DOHH2 (cell line): ENCODE measurements around the gene IQGAP1.

Experiments used
- H3F3A ChIP-seq: fragments of 200-600 bp; sonication (generic), shearing (Covaris generic); 2 replicates; pipeline ENCODE4 v1.6.0; 2016; ENCODE audit warnings: antibody characterized with exemption, mild to moderate bottlenecking; ENCODE audit not compliant: control insufficient read depth, insufficient read depth
- H3K27ac ChIP-seq: fragments of 200-600 bp; sonication (generic); 2 replicates; pipeline ENCODE4 v1.5.1; 2014; ENCODE audit warnings: low read depth, mild to moderate bottlenecking, low read length, moderate library complexity
- H3K27me3 ChIP-seq: fragments of 200-600 bp; sonication (generic); 2 replicates; pipeline ENCODE4 v1.6.1; 2014; ENCODE audit warnings: mild to moderate bottlenecking, low read length, mixed read lengths; ENCODE audit not compliant: control insufficient read depth
- H3K36me3 ChIP-seq: fragments of 200-600 bp; sonication (generic); 2 replicates; pipeline ENCODE4 v1.6.1; 2014; ENCODE audit warnings: mild to moderate bottlenecking, low read length, moderate library complexity, mixed read lengths; ENCODE audit not compliant: control insufficient read depth
- H3K4me1 ChIP-seq: fragments of 200-600 bp; sonication (generic); 2 replicates; pipeline ENCODE4 v1.6.1; 2014; ENCODE audit warnings: mild to moderate bottlenecking, low read length, mixed read lengths; ENCODE audit not compliant: control insufficient read depth
- H3K4me2 ChIP-seq: fragments of 200-600 bp; sonication (generic); 2 replicates; pipeline ENCODE4 v1.6.0; 2014; ENCODE audit warnings: mild to moderate bottlenecking, low read length, moderate library complexity
- H3K4me3 ChIP-seq: fragments of 200-600 bp; sonication (generic); 2 replicates; pipeline ENCODE4 v1.5.1; 2014; ENCODE audit warnings: mild to moderate bottlenecking, low read length, mixed read lengths
- H3K79me2 ChIP-seq: fragments of 200-600 bp; sonication (generic); 2 replicates; pipeline ENCODE4 v1.6.1; 2014; ENCODE audit warnings: mild to moderate bottlenecking, low read length, mixed read lengths; ENCODE audit not compliant: control insufficient read depth
- H3K9me2 ChIP-seq: fragments of 200-600 bp; sonication (generic); replicated peaks from 2 replicates; pipeline ENCODE4 v1.6.1; 2014; ENCODE audit warnings: mild to moderate bottlenecking, low read length, mixed read lengths; ENCODE audit not compliant: control insufficient read depth
- H3K9me3 ChIP-seq: fragments of 200-600 bp; sonication (generic); 2 replicates; pipeline ENCODE4 v1.6.1; 2014; ENCODE audit warnings: antibody characterized with exemption, low read length, mixed read lengths; ENCODE audit not compliant: control insufficient read depth, insufficient read depth
- H4K20me1 ChIP-seq: fragments of 200-600 bp; sonication (generic); 2 replicates; pipeline ENCODE4 v1.6.0; 2014; ENCODE audit warnings: low read depth, mild to moderate bottlenecking, antibody characterized with exemption, low read length, moderate library complexity; ENCODE audit not compliant: control insufficient read depth, insufficient read depth
- EZH2phosphoT487 ChIP-seq: fragments of 200-600 bp; sonication (generic); IDR thresholded peaks from 2 replicates; pipeline ENCODE4 v1.6.1; 2017; ENCODE audit warnings: borderline replicate concordance, mild to moderate bottlenecking, antibody characterized with exemption, low read length, moderate library complexity, mixed read lengths
- TF ChIP-seq, protein P1 (sequence below): fragments of 200-600 bp; sonication (generic); IDR thresholded peaks from one replicate; pipeline ENCODE4 v1.5.1; 2014; ENCODE audit warnings: antibody characterized with exemption, mild to moderate bottlenecking, low read depth, low read length; ENCODE audit not compliant: poor library complexity, severe bottlenecking

The IQGAP1 gene

DNA sequence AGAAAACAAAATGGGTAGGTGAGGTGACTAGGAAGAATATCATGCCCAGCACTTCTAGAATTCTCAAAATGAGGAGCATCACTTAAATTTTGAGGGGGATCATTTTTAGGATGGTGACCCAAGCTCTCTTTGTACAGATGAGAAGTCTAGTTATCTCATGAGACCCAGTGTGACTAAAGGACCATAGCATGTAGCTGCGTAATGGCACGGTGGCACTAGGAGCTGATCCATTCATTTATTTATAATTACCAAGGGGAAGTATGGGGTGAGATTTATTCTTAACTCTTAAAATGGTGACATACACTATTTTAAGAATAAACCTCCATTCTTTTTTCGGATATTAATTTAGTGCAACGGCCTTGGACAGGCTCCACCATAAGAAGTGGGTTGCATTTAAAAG lies 8.3 kb downstream of the IQGAP1 start:
- no peaks in the 10 kb centered on the region for H3K9me3 ChIP-seq
- H3K36me3 ChIP-seq, result peaks cover 34% of the 10 kb centered on the region
- peaks cover 44% of the 10 kb centered on the region for H3K4me1 ChIP-seq
- no peaks in the 10 kb centered on the region; the same call in 1 of the 2 replicates for H4K20me1 ChIP-seq
- H3K4me3 ChIP-seq, result no peak overlapping the region
- peak overlapping the region; percentile 27; the same call in 1 of the 2 replicates for H3K4me2 ChIP-seq
- TF ChIP-seq EZH2phosphoT487, result no peak
- TF ChIP-seq, protein P1, sequence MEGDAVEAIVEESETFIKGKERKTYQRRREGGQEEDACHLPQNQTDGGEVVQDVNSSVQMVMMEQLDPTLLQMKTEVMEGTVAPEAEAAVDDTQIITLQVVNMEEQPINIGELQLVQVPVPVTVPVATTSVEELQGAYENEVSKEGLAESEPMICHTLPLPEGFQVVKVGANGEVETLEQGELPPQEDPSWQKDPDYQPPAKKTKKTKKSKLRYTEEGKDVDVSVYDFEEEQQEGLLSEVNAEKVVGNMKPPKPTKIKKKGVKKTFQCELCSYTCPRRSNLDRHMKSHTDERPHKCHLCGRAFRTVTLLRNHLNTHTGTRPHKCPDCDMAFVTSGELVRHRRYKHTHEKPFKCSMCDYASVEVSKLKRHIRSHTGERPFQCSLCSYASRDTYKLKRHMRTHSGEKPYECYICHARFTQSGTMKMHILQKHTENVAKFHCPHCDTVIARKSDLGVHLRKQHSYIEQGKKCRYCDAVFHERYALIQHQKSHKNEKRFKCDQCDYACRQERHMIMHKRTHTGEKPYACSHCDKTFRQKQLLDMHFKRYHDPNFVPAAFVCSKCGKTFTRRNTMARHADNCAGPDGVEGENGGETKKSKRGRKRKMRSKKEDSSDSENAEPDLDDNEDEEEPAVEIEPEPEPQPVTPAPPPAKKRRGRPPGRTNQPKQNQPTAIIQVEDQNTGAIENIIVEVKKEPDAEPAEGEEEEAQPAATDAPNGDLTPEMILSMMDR, result no peak
- peaks cover 99% of the 10 kb centered on the region for H3K79me2 ChIP-seq
- H3K27ac ChIP-seq, result no peak overlapping the region
- H3K27me3 ChIP-seq, result no peaks in the 10 kb centered on the region
- H3K9me2 ChIP-seq, result no peaks in the 10 kb centered on the region
- no peaks in the 10 kb centered on the region for H3F3A ChIP-seq

DNA sequence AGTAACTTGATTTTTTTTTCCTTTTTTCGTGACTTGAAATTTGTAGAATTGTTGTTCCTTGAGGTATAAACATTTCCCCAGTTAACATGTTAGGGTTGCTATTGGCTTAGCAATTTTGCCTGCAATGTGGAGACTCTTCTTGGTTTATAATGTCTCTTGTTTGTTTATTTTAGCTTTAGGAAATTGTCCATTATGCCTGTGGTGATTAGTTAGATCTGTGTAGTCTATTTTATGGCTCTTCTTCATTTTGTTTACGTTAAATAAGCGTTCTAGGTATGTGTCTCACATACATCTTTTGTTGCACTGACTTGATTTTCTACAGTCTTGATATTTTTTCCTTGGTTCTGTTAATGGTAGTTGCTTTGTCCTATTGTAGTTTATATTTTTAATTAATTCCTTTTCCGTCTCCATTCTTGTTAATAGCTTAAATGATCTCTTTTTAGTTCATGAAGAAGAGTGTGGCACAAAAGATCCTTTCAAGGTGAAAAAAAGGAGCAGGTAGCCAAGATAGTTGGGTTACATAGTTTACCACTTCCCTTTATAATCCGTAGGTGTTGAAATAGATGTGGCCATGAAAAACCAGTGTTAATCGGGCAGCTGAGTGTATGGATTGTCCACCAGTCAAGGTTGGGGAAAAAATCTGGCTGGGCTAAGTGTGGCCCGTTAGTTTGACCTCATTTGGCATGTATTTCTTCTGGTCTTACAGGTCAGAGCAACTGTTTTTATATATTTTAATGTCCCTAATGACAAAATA lies 12.1 kb downstream of the IQGAP1 start:
- H3K4me2 ChIP-seq, result peak overlapping the region; percentile 50

DNA sequence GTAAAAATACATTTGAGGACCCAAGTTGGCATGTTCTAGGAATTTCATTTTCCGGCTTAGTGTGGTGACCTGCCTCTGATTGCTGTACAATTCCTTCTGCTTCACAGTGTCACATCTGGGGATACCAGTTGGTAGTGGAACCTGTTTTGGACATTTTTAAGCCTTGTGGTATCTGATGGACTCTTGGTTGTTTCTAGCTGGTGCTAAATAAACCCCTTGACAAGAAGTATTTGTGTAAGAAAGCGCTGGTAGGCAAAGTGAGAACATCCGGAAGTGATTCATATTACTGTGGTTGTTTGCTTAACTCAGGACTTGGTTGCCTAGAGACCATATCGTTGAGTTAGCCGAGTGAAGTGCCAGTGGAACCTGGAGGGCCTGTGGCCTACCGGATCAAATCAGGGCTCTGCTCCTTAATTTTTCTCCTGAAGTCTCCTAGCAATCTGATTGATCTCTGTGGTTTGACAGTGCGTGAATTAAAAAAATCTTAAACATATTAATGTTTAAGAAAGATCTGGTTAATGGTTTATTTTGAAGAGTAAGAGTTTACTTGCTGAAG lies 12.8 kb downstream of the IQGAP1 start:
- Histone ChIP-seq H3K27ac (no peak overlapping the region), H3K4me1 (peaks cover 33% of the 10 kb centered on the region), H3F3A (no peaks in the 10 kb centered on the region), H4K20me1 (peaks cover 4% of the 10 kb centered on the region), H3K4me2 (peak overlapping the region; percentile 50), H3K27me3 (no peaks in the 10 kb centered on the region), H3K79me2 (peaks cover 99% of the 10 kb centered on the region), H3K36me3 (peaks cover 10% of the 10 kb centered on the region), H3K9me3 (no peaks in the 10 kb centered on the region), H3K9me2 (no peaks in the 10 kb centered on the region), H3K4me3 (peak overlapping the region; percentile 38)
- TF ChIP-seq EZH2phosphoT487, result no peak
- TF ChIP-seq, protein P1, result no peak

More for the DNA sequence above, 12.1 kb downstream of the IQGAP1 start:
- Histone ChIP-seq H3K79me2 (peaks cover 99% of the 10 kb centered on the region), H3K27ac (no peak overlapping the region), H3K36me3 (peaks cover 12% of the 10 kb centered on the region), H3K4me3 (peak overlapping the region; percentile 38), H3K27me3 (no peaks in the 10 kb centered on the region), H3K9me2 (no peaks in the 10 kb centered on the region), H4K20me1 (peaks cover 4% of the 10 kb centered on the region), H3K4me1 (peaks cover 38% of the 10 kb centered on the region), H3F3A (no peaks in the 10 kb centered on the region), H3K9me3 (no peaks in the 10 kb centered on the region)
- TF ChIP-seq, protein P1, result no peak
- no peak for TF ChIP-seq EZH2phosphoT487
